Peyer's patch (tissue), 4 donors: ENCODE data around the gene ATP2B2.
"Not testable (repeated sequence)": the region's sequence is repeated elsewhere in the genome, so short reads cannot be mapped to it uniquely, and the experiment has no call there.

Experiments
- CTCF ChIP-seq, 6 experiments: fragments of 450-650 bp in 4 of 6; fragments of 200-600 bp in 2 of 6; sonication (generic) in 1 of 6; IDR thresholded peaks; one replicate each; pipeline ENCODE4 v1.5.1; 2017 to 2019; ENCODE audit warnings: antibody characterized with exemption in 6 of 6, mild to moderate bottlenecking in 3 of 6, moderate library complexity in 1 of 6
- POLR2A ChIP-seq, 2 donors: fragments of 450-650 bp; IDR thresholded peaks; one replicate each; pipeline ENCODE4 v1.5.1; 2017; ENCODE audit warnings: antibody characterized with exemption in 2 of 2, mild to moderate bottlenecking in 2 of 2, moderate library complexity in 2 of 2

- TF ChIP-seq CTCF, POLR2A (IDR thresholded peaks at IDR 0.05): not testable (repeated sequence)
These were observed 35.0 kb upstream of the ATP2B2 start for GRCh38 chr3:10540347-10540746.
